Left lung (tissue), 10 donors: Measurements from ENCODE around the gene CD53. TPM values are rescaled to one million over a fixed set of nuclear protein-coding genes. Genes with fewer than 3 reads are reported as not detected.
"Not testable (repeated sequence)": the region's sequence is repeated elsewhere in the genome, so short reads cannot be mapped to it uniquely, and the experiment has no call there.

Source experiments
- ATAC-seq: fragments of 200-7000 bp; cut with Tn5 transposase; one replicate; pipeline ENCODE4 v1.9.1; 2020; ENCODE audit warnings: moderate library complexity
- DNase-seq, 4 donors: peaks; one replicate each; pipeline ENCODE4 v3.0.0-alpha.2; 2013 to 2020
- H3K27ac ChIP-seq, 2 donors: fragments of 200-600 bp; sonication (generic) in 1 of 2; one replicate each; pipeline versions ENCODE4 v1.5.0 to v1.8.0; 2020 to 2021
- H3K27me3 ChIP-seq, 2 donors: fragments of 200-600 bp; sonication (generic) in 1 of 2; one replicate each; pipeline versions ENCODE4 v1.5.0 to v1.8.0; 2020 to 2021
- H3K36me3 ChIP-seq, 2 donors: fragments of 200-600 bp; sonication (generic) in 1 of 2; one replicate each; pipeline versions ENCODE4 v1.5.0 to v1.8.0; 2020 to 2021
- H3K4me1 ChIP-seq, 2 donors: fragments of 200-600 bp; one replicate each; pipeline ENCODE4 v1.8.0; 2021
- H3K4me3 ChIP-seq, 2 donors: fragments of 200-600 bp; sonication (generic) in 1 of 2; one replicate each; pipeline versions ENCODE4 v1.5.0 to v1.8.0; 2020 to 2021; ENCODE audit warnings: mild to moderate bottlenecking in 1 of 2
- H3K9me3 ChIP-seq, 2 donors: fragments of 200-600 bp; sonication (generic) in 1 of 2; one replicate each; pipeline versions ENCODE4 v1.5.0 to v1.8.0; 2020 to 2021
- intact Hi-C, 2 donors: fragments of 100-400 bp; cut with DNase I; formaldehyde crosslinking; loops; one replicate each; pipeline versions ENCODE4 v1.11.2 to v1.14.2; 2022
- polyA plus RNA-seq, 6 donors: library from polyadenylated mRNA; unstranded; fragments of 120-200 nt; gene quantifications; one replicate each; pipeline ENCODE4 v1.2.1, GENCODE V29; 2013; ENCODE audit not compliant: insufficient read length in 6 of 6
- total RNA-seq, 2 donors: library from RNA; stranded (reverse); fragmentation: NEBNext Ultra II Directional; extraction: Animal tissue kit (Norgen Biotek cat#: 25700); gene quantifications; one replicate each; pipeline ENCODE4 v1.2.1, GENCODE V29; 2021
- TF ChIP-seq, protein P1 (sequence below), 2 donors: fragments of 200-600 bp; sonication (generic) in 1 of 2; IDR thresholded peaks; one replicate each; pipeline versions ENCODE4 v1.5.0 to v1.8.0; 2021; ENCODE audit warnings: antibody characterized with exemption in 2 of 2
- donor health status: DM: no; HTN: yes; CAD: no.
- donor health status: DM: no; HTN: no; CAD: no.

The CD53 gene
- total and polyA plus RNA-seq, 8 donors, result 7.8 to 261 (median 10.9) TPM

DNA sequence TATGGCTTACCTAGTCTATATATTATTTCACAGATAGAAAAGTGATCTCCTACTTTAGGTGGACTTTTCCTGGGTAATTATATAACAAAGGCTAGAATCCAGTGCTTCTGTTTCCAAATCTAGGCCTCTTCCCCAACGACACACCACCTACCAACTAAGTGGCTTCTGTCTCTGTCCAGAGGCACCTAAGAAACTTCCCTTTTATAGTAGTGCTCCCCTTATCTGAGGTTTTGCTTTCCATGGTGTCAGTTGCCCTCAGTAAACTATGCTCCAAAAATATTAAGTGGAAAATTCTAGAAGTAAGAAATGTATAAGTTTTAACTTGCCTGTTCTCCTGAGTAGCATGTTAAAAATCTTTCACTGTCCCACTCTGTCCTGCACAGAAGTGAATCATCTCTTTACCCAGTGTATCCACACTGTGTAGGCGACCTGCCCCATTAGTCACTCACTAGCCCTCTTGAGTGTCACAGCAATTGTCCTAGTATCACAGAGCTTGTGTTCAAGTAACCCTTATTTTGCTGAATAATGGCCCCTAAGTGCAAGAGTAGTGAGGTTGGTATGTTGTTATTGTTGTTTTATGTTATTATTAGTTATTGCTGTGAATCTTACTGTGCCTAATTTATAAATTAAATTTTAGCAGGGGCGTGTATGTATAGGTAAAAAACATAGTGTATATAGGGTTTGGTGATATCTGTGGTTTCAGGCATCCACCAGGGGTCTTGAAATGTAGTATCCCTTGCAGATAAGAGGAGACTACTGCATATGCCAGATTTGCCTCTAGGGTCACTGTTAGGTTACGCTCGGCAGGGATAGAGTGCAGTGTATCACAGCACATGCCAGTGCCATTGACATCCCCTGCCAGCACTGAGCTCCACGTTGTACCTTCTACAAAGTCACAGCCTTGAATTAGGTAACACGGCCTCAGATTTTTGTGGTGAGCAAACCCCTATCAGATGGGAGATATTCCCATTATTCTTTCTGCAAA, 14.7 kb upstream of the CD53 start:
- H3K9me3 ChIP-seq, result no peaks in the 10 kb centered on the region
- TF ChIP-seq, protein P1, sequence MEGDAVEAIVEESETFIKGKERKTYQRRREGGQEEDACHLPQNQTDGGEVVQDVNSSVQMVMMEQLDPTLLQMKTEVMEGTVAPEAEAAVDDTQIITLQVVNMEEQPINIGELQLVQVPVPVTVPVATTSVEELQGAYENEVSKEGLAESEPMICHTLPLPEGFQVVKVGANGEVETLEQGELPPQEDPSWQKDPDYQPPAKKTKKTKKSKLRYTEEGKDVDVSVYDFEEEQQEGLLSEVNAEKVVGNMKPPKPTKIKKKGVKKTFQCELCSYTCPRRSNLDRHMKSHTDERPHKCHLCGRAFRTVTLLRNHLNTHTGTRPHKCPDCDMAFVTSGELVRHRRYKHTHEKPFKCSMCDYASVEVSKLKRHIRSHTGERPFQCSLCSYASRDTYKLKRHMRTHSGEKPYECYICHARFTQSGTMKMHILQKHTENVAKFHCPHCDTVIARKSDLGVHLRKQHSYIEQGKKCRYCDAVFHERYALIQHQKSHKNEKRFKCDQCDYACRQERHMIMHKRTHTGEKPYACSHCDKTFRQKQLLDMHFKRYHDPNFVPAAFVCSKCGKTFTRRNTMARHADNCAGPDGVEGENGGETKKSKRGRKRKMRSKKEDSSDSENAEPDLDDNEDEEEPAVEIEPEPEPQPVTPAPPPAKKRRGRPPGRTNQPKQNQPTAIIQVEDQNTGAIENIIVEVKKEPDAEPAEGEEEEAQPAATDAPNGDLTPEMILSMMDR (IDR thresholded peaks at IDR 0.05), result no peak
- intact Hi-C loops, result no loop called here
- H3K4me1 ChIP-seq, result no peaks in the 10 kb centered on the region
- no peak overlapping the region for H3K27ac ChIP-seq
- no peaks in the 10 kb centered on the region for H3K36me3 ChIP-seq
- DNase-seq, result no peak
- no peak overlapping the region for H3K4me3 ChIP-seq
- H3K27me3 ChIP-seq, result peaks cover 0 to 4% of the 10 kb centered on the region in 2 donors
- peak; percentile 40 for ATAC-seq

DNA sequence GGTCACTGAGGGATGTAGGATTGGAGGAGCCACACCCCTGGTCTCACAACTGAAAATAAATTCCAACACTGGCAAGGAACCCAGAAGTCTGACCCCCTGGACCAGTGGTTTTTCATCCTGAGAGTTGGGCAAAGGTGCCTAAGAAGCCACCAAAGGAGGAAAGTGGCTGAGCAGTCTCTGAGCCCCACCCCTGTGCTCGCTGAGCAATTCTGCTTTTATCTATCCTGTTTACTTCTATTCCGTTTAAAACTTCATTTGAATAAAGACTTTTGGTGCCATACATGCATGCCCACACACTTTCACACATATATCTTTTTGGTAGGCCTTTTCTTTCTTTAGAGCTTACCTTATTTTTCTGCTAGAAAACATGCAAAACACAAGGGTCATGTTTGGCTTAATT, 13.9 kb upstream of the CD53 start:
- H3K4me3 ChIP-seq, result no peak overlapping the region
- TF ChIP-seq, protein P1 (IDR thresholded peaks at IDR 0.05), result no peak
- no peak overlapping the region for H3K27ac ChIP-seq
- ATAC-seq (no peak), DNase-seq (no peak)
- no peaks in the 10 kb centered on the region for H3K4me1 ChIP-seq
- H3K9me3 ChIP-seq, result peaks cover 0 to 3% of the 10 kb centered on the region in 2 donors
- H3K27me3 ChIP-seq, result peaks cover 0 to 4% of the 10 kb centered on the region in 2 donors
- intact Hi-C loops, result no loop called here
- no peaks in the 10 kb centered on the region for H3K36me3 ChIP-seq

DNA sequence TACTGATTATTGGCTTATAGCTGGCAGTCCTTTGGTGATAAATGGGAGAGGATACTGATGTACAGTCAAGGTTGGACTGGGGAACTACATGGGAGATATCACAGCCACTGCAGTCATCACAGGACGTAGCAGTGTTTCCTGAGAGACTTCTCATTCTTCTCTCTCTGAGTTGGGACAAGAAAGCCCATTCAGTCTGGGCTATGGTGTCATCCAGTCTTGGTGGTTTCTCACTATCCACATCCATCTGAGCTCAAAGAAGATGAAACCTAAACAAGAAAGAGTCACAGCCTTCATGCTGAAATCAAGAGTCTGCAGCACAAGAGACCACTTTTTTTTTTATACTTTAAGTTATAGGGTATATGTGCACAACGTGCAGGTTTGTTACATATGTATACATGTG, 12.8 kb upstream of the CD53 start:
- H3K36me3 ChIP-seq, result no peaks in the 10 kb centered on the region
- no peaks in the 10 kb centered on the region for H3K4me1 ChIP-seq
- H3K9me3 ChIP-seq, result peaks cover 0 to 12% of the 10 kb centered on the region in 2 donors
- ATAC-seq, result no peak
- intact Hi-C loops, result no loop called here
- TF ChIP-seq, protein P1 (IDR thresholded peaks at IDR 0.05), result no peak
- peaks cover 0 to 4% of the 10 kb centered on the region in 2 donors for H3K27me3 ChIP-seq
- H3K27ac ChIP-seq, result no peak overlapping the region
- DNase-seq, result no peak
- no peak overlapping the region for H3K4me3 ChIP-seq

DNA sequence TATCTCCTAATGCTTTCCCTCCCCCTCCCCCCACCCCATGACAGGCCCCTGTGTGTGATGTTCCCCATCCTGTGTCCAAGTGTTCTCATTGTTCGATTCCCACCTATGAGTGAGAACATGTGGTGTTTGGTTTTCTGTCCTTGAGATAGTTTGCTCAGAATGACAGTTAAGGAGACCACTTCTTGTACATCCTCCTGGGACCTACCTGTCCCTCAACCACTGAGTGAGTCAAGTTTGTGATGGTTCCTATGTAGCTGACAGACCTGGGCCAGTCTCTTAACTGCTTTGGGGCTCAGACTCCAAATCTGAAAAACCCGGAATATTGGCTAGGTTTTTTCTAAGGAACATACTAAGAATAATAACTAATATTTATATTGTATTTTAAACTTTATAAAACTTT, 12.3 kb upstream of the CD53 start:
- H3K4me1 ChIP-seq, DNase-seq, H3K27ac ChIP-seq, H3K36me3 ChIP-seq, H3K27me3 ChIP-seq, H3K4me3 ChIP-seq, intact Hi-C loops, ATAC-seq: not testable (repeated sequence)
- peaks cover 0 to 15% of the 10 kb centered on the region in 2 donors for H3K9me3 ChIP-seq

DNA sequence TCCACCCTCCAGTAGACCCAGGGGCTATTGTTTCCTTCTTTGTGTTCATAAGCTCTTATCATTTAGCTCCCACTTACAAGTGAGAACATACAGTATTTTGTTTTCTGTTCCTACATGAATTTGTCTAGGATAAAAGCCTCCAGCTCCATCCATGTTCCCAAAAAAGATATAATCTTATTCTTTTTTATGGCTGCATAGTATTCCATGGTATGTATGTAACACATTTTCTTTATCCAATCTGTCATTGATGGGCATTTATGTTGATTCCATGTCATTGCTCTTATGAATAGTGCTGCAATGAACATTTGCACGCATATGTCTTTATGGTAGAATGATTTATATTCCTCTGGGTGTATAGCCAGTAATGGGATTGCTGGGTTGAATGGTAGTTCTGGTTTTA, 11.0 kb upstream of the CD53 start:
- H3K27ac ChIP-seq, H3K27me3 ChIP-seq, H3K4me1 ChIP-seq, intact Hi-C loops, H3K4me3 ChIP-seq, H3K36me3 ChIP-seq, DNase-seq, ATAC-seq: not testable (repeated sequence)
- peaks cover 0 to 16% of the 10 kb centered on the region in 2 donors for H3K9me3 ChIP-seq

DNA sequence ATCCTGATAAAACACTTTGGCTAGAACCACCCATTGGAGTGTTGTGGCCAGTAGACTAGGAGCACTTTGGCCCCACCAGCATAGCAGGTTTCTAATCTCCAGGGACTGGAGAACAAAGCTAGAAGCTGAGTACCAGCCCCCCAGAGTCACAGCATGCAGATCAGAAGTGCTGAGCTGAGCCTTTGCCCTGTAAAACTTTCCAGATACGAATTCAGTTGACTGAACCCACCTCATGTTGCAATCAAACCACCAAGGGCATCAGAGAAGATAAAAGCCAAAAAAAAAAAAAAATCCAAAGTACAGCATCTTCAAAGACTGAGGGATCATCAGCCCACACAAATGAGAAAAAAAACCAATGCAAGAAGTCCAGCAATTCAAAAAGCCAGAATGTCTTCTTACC, 8.7 kb upstream of the CD53 start:
- H3K4me3 ChIP-seq, result no peak overlapping the region
- peaks cover 0 to 23% of the 10 kb centered on the region in 2 donors for H3K9me3 ChIP-seq
- no peaks in the 10 kb centered on the region for H3K4me1 ChIP-seq
- H3K27ac ChIP-seq, result no peak overlapping the region
- ATAC-seq, result no peak
- TF ChIP-seq, protein P1 (IDR thresholded peaks at IDR 0.05), result no peak
- intact Hi-C loops, result no loop called here
- no peaks in the 10 kb centered on the region for H3K36me3 ChIP-seq
- no peak for DNase-seq
- H3K27me3 ChIP-seq, result no peaks in the 10 kb centered on the region
